Measurements from ENCODE around the gene HERC5. TPM values are rescaled to one million over a fixed set of nuclear protein-coding genes. Genes with fewer than 3 reads are reported as not detected.

Gene HERC5
- total RNA-seq, 2 donors from 2014 or later: 0.79 to 1.4 TPM

DNA sequence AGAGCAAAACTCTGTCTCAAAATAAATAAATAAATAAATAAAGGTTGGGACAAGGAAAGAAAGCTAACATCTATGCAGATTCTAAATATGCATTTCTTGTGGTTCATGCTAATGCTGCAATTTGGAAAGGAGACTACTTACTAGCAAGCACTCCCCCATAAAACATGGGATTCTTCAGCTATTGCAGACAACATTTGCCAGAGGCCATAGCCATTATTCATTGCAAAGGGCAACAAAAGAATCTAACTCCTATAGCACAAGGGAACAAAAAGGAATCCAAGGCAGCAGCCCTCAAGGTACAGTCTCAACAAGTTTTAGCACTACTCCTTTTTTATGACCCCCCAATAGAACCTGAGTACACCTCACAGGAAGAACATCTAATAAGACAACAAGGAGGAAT lies 8.0 kb upstream of the HERC5 start:
- DNase-seq: no peak
- Histone ChIP-seq H3K27me3 (no peaks in the 10 kb centered on the region), H3K27ac (no peak overlapping the region), H3K4me3 (no peak overlapping the region), H3K4me1 (no peaks in the 10 kb centered on the region), H3K9ac (ENCODE audit: low read depth in 2 of 2, low read length in 2 of 2) (no peak overlapping the region), H3K9me3 (no peaks in the 10 kb centered on the region), H3K36me3 (no peaks in the 10 kb centered on the region)
- TF ChIP-seq, protein P1, sequence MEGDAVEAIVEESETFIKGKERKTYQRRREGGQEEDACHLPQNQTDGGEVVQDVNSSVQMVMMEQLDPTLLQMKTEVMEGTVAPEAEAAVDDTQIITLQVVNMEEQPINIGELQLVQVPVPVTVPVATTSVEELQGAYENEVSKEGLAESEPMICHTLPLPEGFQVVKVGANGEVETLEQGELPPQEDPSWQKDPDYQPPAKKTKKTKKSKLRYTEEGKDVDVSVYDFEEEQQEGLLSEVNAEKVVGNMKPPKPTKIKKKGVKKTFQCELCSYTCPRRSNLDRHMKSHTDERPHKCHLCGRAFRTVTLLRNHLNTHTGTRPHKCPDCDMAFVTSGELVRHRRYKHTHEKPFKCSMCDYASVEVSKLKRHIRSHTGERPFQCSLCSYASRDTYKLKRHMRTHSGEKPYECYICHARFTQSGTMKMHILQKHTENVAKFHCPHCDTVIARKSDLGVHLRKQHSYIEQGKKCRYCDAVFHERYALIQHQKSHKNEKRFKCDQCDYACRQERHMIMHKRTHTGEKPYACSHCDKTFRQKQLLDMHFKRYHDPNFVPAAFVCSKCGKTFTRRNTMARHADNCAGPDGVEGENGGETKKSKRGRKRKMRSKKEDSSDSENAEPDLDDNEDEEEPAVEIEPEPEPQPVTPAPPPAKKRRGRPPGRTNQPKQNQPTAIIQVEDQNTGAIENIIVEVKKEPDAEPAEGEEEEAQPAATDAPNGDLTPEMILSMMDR (IDR thresholded peaks at IDR 0.05): no peak
- intact Hi-C loops (cut with DNase I): no loop called here

DNA sequence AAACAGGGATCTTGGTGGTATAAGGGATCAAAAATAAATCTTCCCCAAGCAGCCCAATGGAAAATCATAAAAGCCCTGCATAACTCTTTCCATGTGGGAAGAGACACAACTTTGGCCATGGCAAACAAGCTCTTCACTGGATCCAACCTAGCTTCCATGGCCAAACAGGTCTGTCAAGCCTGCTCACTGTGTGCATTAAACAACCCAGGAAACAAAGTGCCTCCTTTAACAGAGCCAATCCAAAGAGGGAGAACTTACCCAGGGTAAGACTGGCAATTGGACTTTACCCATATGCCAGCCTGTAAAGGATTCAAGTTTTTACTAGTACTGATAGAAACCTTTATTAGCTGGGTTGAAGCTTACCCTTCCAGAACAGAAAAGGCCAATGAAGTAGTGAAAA lies 7.6 kb upstream of the HERC5 start:
- intact Hi-C loops (cut with DNase I): no loop called here
- Histone ChIP-seq H3K27me3 (no peaks in the 10 kb centered on the region), H3K36me3 (no peaks in the 10 kb centered on the region), H3K4me3 (no peak overlapping the region), H3K27ac (no peak overlapping the region), H3K9ac (ENCODE audit: low read depth in 2 of 2, low read length in 2 of 2) (no peak overlapping the region), H3K4me1 (no peaks in the 10 kb centered on the region), H3K9me3 (no peaks in the 10 kb centered on the region)
- TF ChIP-seq, protein P1 (IDR thresholded peaks at IDR 0.05): no peak
- DNase-seq: peak; percentile 32

DNA sequence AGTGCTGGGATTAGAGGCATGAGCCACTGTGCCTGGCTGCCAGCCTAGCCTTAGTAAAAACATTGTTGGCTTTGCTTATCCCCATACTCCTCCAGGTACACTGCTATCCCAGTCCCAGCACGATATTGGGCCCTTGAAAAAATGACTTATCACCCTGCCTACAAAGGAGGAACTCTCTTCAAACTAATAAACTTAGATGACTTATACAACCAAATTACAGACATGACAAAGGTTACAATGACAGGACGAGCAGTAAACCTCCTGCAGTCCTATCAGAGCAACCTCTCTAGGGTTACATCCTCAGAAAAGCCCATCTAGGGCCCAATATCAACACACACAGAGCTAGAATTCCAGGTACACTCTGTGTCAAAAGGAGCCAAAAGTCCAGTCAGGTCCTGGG lies 5.7 kb upstream of the HERC5 start:
- no peaks in the 10 kb centered on the region for H3K4me1 ChIP-seq
- no peaks in the 10 kb centered on the region for H3K36me3 ChIP-seq
- intact Hi-C loops (cut with DNase I): loop anchor here (10.0 kb wide), 1 partner anchor 416 kb away; no protein-coding TSS in a partner anchor
- no peak overlapping the region for H3K4me3 ChIP-seq
- no peak for DNase-seq
- H3K9me3 ChIP-seq: no peaks in the 10 kb centered on the region
- H3K27me3 ChIP-seq: no peaks in the 10 kb centered on the region
- TF ChIP-seq, protein P1 (IDR thresholded peaks at IDR 0.05): no peak
- H3K27ac ChIP-seq: no peak overlapping the region
- no peak overlapping the region for H3K9ac ChIP-seq (ENCODE audit: low read depth in 2 of 2, low read length in 2 of 2)

DNA sequence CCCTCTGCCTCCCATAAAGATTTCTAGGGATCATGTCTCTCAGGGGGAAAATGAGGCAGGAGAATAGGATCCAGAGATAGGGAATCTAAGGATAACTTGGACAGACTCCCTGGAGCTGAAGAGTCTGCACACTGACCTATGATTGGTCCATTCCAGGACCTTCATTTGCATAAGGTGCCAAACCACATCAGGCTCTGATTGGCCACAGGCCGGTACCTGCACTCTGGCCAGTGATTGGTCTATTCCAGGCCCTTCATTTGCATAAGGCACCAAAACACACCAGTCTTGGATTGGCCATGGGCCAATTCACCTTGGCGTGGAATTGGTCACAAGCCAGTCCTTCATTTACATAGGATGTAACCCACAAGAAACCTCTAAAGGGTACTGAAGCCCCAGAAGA lies 4.0 kb upstream of the HERC5 start:
- no peak overlapping the region for H3K9ac ChIP-seq (ENCODE audit: low read depth in 2 of 2, low read length in 2 of 2)
- H3K36me3 ChIP-seq: no peaks in the 10 kb centered on the region
- DNase-seq: no peak
- H3K27ac ChIP-seq: no peak overlapping the region
- H3K4me1 ChIP-seq: no peaks in the 10 kb centered on the region
- no peak overlapping the region for H3K4me3 ChIP-seq
- no peaks in the 10 kb centered on the region for H3K27me3 ChIP-seq
- intact Hi-C loops (cut with DNase I): loop anchor here (10.0 kb wide), 1 partner anchor 418 kb away; no protein-coding TSS in a partner anchor
- H3K9me3 ChIP-seq: no peaks in the 10 kb centered on the region
- TF ChIP-seq, protein P1 (IDR thresholded peaks at IDR 0.05): no peak

DNA sequence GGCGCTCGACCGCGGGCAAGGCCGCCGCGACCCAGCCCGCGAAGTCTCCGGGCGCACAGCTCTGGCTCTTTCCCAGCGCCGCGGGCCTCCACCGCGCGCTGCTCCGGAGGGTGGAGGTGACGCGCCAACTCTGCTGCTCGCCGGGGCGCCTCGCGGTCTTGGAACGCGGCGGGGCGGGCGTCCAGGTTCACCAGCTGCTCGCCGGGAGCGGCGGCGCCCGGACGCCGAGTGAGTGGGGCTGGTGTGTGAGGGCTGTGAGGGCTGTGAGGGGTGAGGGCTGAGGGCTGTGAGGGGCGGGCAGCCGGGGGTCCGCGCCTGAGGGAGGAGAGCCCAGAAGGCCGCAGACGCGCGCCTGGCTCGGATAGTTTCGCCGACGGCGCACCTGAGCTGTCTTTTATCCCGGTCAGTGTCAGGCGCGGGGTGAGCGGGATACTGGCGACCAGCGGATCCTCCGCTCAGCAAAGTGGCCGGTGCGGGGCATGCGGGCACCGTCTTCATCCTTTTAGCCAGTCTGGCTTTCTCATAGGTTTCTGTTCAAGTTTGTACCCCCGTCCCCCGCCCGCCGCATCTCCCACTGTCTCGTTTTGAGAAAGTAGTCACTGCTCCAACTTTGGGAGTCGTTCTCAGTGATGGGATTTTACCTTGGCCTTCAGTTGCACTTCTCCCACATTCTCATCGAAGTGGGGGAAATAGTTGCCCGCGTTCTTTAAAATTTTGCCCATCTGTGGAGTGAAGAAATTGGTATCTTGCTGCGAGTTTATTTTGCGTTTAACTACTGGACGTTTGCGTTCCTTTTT lies 586 bp downstream of the HERC5 start:
- peak overlapping the region; percentile 63 for H3K27ac ChIP-seq
- no peaks in the 10 kb centered on the region for H3K4me1 ChIP-seq
- DNase-seq: peak; percentile 41
- H3K36me3 ChIP-seq: no peaks in the 10 kb centered on the region
- TF ChIP-seq, protein P1 (IDR thresholded peaks at IDR 0.05): no peak
- H3K4me3 ChIP-seq: peak overlapping the region; percentile 81
- no peaks in the 10 kb centered on the region for H3K9me3 ChIP-seq
- H3K9ac ChIP-seq (ENCODE audit: low read depth in 2 of 2, low read length in 2 of 2): peak overlapping the region in 1 of 2 donors; percentile 70
- intact Hi-C loops (cut with DNase I): loop anchor here (2.0 to 10.0 kb wide), 3 partner anchors 55 to 423 kb away; no protein-coding TSS in a partner anchor
- H3K27me3 ChIP-seq: no peaks in the 10 kb centered on the region

Data from colonic mucosa (tissue), 4 donors.